A549 (cell line): Measurements from ENCODE around the gene SEZ6L2.

Experiments used
- BHLHE40 ChIP-seq: IDR thresholded peaks from 2 replicates; pipeline ENCODE4 v1.6.1; 2012; ENCODE audit warnings: low read depth, low read length, inconsistent platforms
- CTCF ChIP-seq: fragments of >200 bp; sonication (Bioruptor Twin); formaldehyde crosslinking; IDR thresholded peaks from 3 replicates; pipeline ENCODE4 v1.5.1; 2016
- EP300 ChIP-seq, 2 experiments: fragments of >200 bp; sonication (Bioruptor Twin); formaldehyde crosslinking; IDR thresholded peaks; 2 replicates in 1 of 2; 3 replicates in 1 of 2; pipeline ENCODE4 v1.6.1; 2016 to 2017
- HES2 ChIP-seq: fragments of >200 bp; sonication (Bioruptor Twin); formaldehyde crosslinking; IDR thresholded peaks from 2 replicates; pipeline ENCODE4 v1.6.1; 2016
- HOXB5 ChIP-seq: fragments of 250-450 bp; sonication (Bioruptor Pico); IDR thresholded peaks from 2 replicates; pipeline ENCODE4 v1.5.0; 2020; ENCODE audit warnings: mild to moderate bottlenecking, moderate library complexity
- NR3C1 ChIP-seq: fragments of >200 bp; sonication (Bioruptor Twin); formaldehyde crosslinking; IDR thresholded peaks from 3 replicates; pipeline ENCODE4 v1.6.1; 2017
- PBX3 ChIP-seq: IDR thresholded peaks from 2 replicates; pipeline ENCODE4 v1.6.1; 2012
- POLR2A ChIP-seq: IDR thresholded peaks from 2 replicates; pipeline ENCODE4 v1.6.1; 2012; ENCODE audit warnings: mild to moderate bottlenecking, low read length
- RAD21 ChIP-seq, 2 experiments: fragments of >200 bp in 1 of 2; sonication (Bioruptor Twin) in 1 of 2; formaldehyde crosslinking in 1 of 2; IDR thresholded peaks in 1 of 2; conservative IDR thresholded peaks in 1 of 2; 2 replicates in 1 of 2; 3 replicates in 1 of 2; pipeline ENCODE4 v1.6.1; 2012 to 2018; ENCODE audit warnings: inconsistent platforms in 1 of 2
- RCOR1 ChIP-seq: fragments of 150-350 bp; IDR thresholded peaks from 2 replicates; pipeline ENCODE4 v1.6.1; 2014; ENCODE audit warnings: antibody characterized with exemption, low read length, low read depth
- REST ChIP-seq: fragments of 200-600 bp; sonication (generic); IDR thresholded peaks from 2 replicates; pipeline ENCODE4 v1.6.1; 2016; ENCODE audit warnings: antibody characterized with exemption, mild to moderate bottlenecking, moderate library complexity
- RFX5 ChIP-seq: fragments of 450-650 bp; IDR thresholded peaks from 2 replicates; pipeline ENCODE4 v1.7.1; 2014; ENCODE audit warnings: antibody characterized with exemption, mild to moderate bottlenecking, moderate library complexity

- TF ChIP-seq RFX5 (no peak), PBX3 (no peak), RAD21 (conservative IDR thresholded peaks at IDR 0.05 in 1 of 2, IDR thresholded peaks at IDR 0.05 in 1 of 2) (no peak), BHLHE40 (no peak), POLR2A (no peak), CTCF (no peak), RCOR1 (no peak), HOXB5 (no peak), EP300 (IDR thresholded peaks at IDR 0.05) (no peak), REST (no peak), NR3C1 (no peak), HES2 (no peak)
Observed at GRCh38 chr16:29906520-29907244, 7.3 kb upstream of the SEZ6L2 start.
